Effector CD8-positive, alpha-beta T cell (primary cell): ENCODE data around the gene SEMA6A.
"Not testable (repeated sequence)": the region's sequence is repeated elsewhere in the genome, so short reads cannot be mapped to it uniquely, and the experiment has no call there.

Experiments used
- DNase-seq: peaks from one replicate; lab custom pipeline; 2025; lab: John Stamatoyannopoulos, UW

Gene SEMA6A

GRCh38 chr5:116524051-116524904, 50.3 kb downstream of the SEMA6A start:
- DNase-seq = no peak

- DNase-seq = not testable (repeated sequence)
Measured at GRCh38 chr5:116523182-116523581, 51.4 kb downstream of the SEMA6A start.

GRCh38 chr5:116522356-116523136, 52.1 kb downstream of the SEMA6A start:
- no peak for DNase-seq

- no peak for DNase-seq
Measured at GRCh38 chr5:116521173-116521872, 53.3 kb downstream of the SEMA6A start.

GRCh38 chr5:116520771-116521170, 53.9 kb downstream of the SEMA6A start:
- no peak for DNase-seq

GRCh38 chr5:116518423-116518822, 56.2 kb downstream of the SEMA6A start:
- no peak for DNase-seq

GRCh38 chr5:116517488-116517887, 57.1 kb downstream of the SEMA6A start:
- DNase-seq = no peak

- DNase-seq = no peak
Measured at GRCh38 chr5:116516021-116516420, 58.6 kb downstream of the SEMA6A start.

GRCh38 chr5:116514421-116514970, 60.1 kb downstream of the SEMA6A start:
- no peak for DNase-seq

GRCh38 chr5:116510517-116510916, 64.1 kb downstream of the SEMA6A start:
- no peak for DNase-seq

GRCh38 chr5:116509483-116510244, 65.0 kb downstream of the SEMA6A start:
- DNase-seq = no peak

GRCh38 chr5:116508835-116509234, 65.8 kb downstream of the SEMA6A start:
- no peak for DNase-seq

- DNase-seq = no peak
Measured at GRCh38 chr5:116507941-116508655, 66.5 kb downstream of the SEMA6A start.

- DNase-seq = no peak
Measured at GRCh38 chr5:116507051-116507537, 67.5 kb downstream of the SEMA6A start.

GRCh38 chr5:116506488-116506887, 68.1 kb downstream of the SEMA6A start:
- no peak for DNase-seq

- no peak for DNase-seq
Measured at GRCh38 chr5:116504593-116505166, 69.9 kb downstream of the SEMA6A start.

- DNase-seq = no peak
Measured at GRCh38 chr5:116502616-116503015, 72.0 kb downstream of the SEMA6A start.

- DNase-seq = no peak
Measured at GRCh38 chr5:116502138-116502537, 72.5 kb downstream of the SEMA6A start.

GRCh38 chr5:116498503-116499048, 76.0 kb downstream of the SEMA6A start:
- no peak for DNase-seq

GRCh38 chr5:116497631-116498030, 77.0 kb downstream of the SEMA6A start:
- DNase-seq = no peak
